ENCODE data around the gene LAMC2.
"Not testable (repeated sequence)": the region's sequence is repeated elsewhere in the genome, so short reads cannot be mapped to it uniquely, and the experiment has no call there.

LAMC2 gene

GRCh38 chr1:183185941-183186490 lies at the start of gene LAMC2:
TSS of gene LAMC2 (plus strand) at chr1:183186264. CDS start at chr1:183186353, 89 bp downstream.
- DNase-seq: peak; percentile 96

- no peak for DNase-seq
Measured at GRCh38 chr1:183137782-183138181, 48.3 kb upstream of the LAMC2 start.

- no peak for DNase-seq
Measured at GRCh38 chr1:183138301-183138700, 47.8 kb upstream of the LAMC2 start.

GRCh38 chr1:183139281-183139942 lies 46.7 kb upstream of the LAMC2 start:
- DNase-seq: no peak

- DNase-seq: no peak
Measured at GRCh38 chr1:183140633-183141032, 45.4 kb upstream of the LAMC2 start.

- DNase-seq: no peak
Measured at GRCh38 chr1:183142171-183142570, 43.9 kb upstream of the LAMC2 start.

- DNase-seq: no peak
Measured at GRCh38 chr1:183143576-183144315, 42.3 kb upstream of the LAMC2 start.

GRCh38 chr1:183144752-183145151 lies 41.3 kb upstream of the LAMC2 start:
- DNase-seq: no peak

- DNase-seq: no peak
Measured at GRCh38 chr1:183147735-183148134, 38.3 kb upstream of the LAMC2 start.

- no peak for DNase-seq
Measured at GRCh38 chr1:183148599-183148998, 37.5 kb upstream of the LAMC2 start.

GRCh38 chr1:183149273-183149672 lies 36.8 kb upstream of the LAMC2 start:
- no peak for DNase-seq

GRCh38 chr1:183150032-183150431 lies 36.0 kb upstream of the LAMC2 start:
- not testable (repeated sequence) for DNase-seq

GRCh38 chr1:183150445-183150844 lies 35.6 kb upstream of the LAMC2 start:
- DNase-seq: no peak

GRCh38 chr1:183152180-183152579 lies 33.9 kb upstream of the LAMC2 start:
- no peak for DNase-seq

- no peak for DNase-seq
Measured at GRCh38 chr1:183155939-183156338, 30.1 kb upstream of the LAMC2 start.

- DNase-seq: peak; percentile 98
Measured at GRCh38 chr1:183159960-183160359, 26.1 kb upstream of the LAMC2 start.

GRCh38 chr1:183161391-183161790 lies 24.7 kb upstream of the LAMC2 start:
- no peak for DNase-seq

- DNase-seq: no peak
Measured at GRCh38 chr1:183163316-183163715, 22.7 kb upstream of the LAMC2 start.

GRCh38 chr1:183164340-183164739 lies 21.7 kb upstream of the LAMC2 start:
- DNase-seq: peak; percentile 94

- no peak for DNase-seq
Measured at GRCh38 chr1:183164963-183165362, 21.1 kb upstream of the LAMC2 start.

GRCh38 chr1:183165456-183165855 lies 20.6 kb upstream of the LAMC2 start:
- DNase-seq: no peak

- DNase-seq: no peak
Measured at GRCh38 chr1:183166454-183166853, 19.6 kb upstream of the LAMC2 start.

- DNase-seq: no peak
Measured at GRCh38 chr1:183167676-183168075, 18.4 kb upstream of the LAMC2 start.

GRCh38 chr1:183168308-183168707 lies 17.8 kb upstream of the LAMC2 start:
- no peak for DNase-seq

Data from islet precursor cell (in vitro differentiated cells).